ENCODE measurements around the gene MYH1. TPM values are rescaled to one million over a fixed set of nuclear protein-coding genes. Genes with fewer than 3 reads are reported as not detected.

Gene MYH1
- total and polyA plus RNA-seq, 2 experiments from 2014 or later = not detected

- no peak overlapping the region for H3K4me3 ChIP-seq
- no peaks in the 10 kb centered on the region for H3K79me2 ChIP-seq (replicated peaks; ENCODE audit: insufficient read depth)
- Mint-ChIP-seq H3K36me3 (ENCODE audit: low read depth) (no peaks in the 10 kb centered on the region), H3K9me3 (no peaks in the 10 kb centered on the region), H3K4me1 (peaks cover 2% of the 10 kb centered on the region; the same call in 1 of the 3 replicates), H3K27ac (no peak overlapping the region), H3K27me3 (ENCODE audit: insufficient read depth, low read depth, poor library complexity) (no peaks in the 10 kb centered on the region), H3K4me3 (no peak overlapping the region)
- no peak for DNase-seq (ENCODE audit: low spot score)
- no peak overlapping the region for H3K4me2 ChIP-seq
- H4K20me1 ChIP-seq (replicated peaks; ENCODE audit: insufficient read depth) = no peaks in the 10 kb centered on the region
- no peak for TF ChIP-seq EZH2phosphoT487 (IDR thresholded peaks at IDR 0.05; ENCODE audit: unreplicated experiment)
- no peak for TF ChIP-seq STAT1 (IDR thresholded peaks at IDR 0.05; ENCODE audit: unreplicated experiment)
- no peak for TF ChIP-seq REST (IDR thresholded peaks at IDR 0.05; ENCODE audit: unreplicated experiment)
- TF ChIP-seq ZNF331 (CRISPR knock-in tag; IDR thresholded peaks at IDR 0.05; ENCODE audit: low read depth) = no peak
- TF ChIP-seq ETS1 (IDR thresholded peaks at IDR 0.05) = no peak
- TF ChIP-seq ZNF114 (CRISPR knock-in tag; IDR thresholded peaks at IDR 0.05) = no peak
- no peak for TF ChIP-seq ZNF462 (CRISPR knock-in tag; IDR thresholded peaks at IDR 0.05)
- TF ChIP-seq POLR2AphosphoS5 (IDR thresholded peaks at IDR 0.05; ENCODE audit: low read depth) = no peak
- TF ChIP-seq JUNB (IDR thresholded peaks at IDR 0.05; ENCODE audit: unreplicated experiment) = no peak
- no peak for TF ChIP-seq CREB1 (CRISPR knock-in tag; IDR thresholded peaks at IDR 0.05; ENCODE audit: low read depth)
- no peak for TF ChIP-seq NANOG (IDR thresholded peaks at IDR 0.05; ENCODE audit: borderline replicate concordance)
- TF ChIP-seq CTCF (conservative IDR thresholded peaks at IDR 0.05; ENCODE audit: low read depth in 2 of 2) = no peak
- no peak for TF ChIP-seq EZH2 (IDR thresholded peaks at IDR 0.05; ENCODE audit: low read depth, unreplicated experiment)
- H3K9me2 ChIP-seq (ENCODE audit: insufficient read depth) = no peaks in the 10 kb centered on the region
- H3F3A ChIP-seq (replicated peaks; ENCODE audit: low read depth) = no peaks in the 10 kb centered on the region
- H3K27ac ChIP-seq (ENCODE audit: low read depth) = no peak overlapping the region
- H3K36me3 ChIP-seq (ENCODE audit: insufficient read depth) = no peaks in the 10 kb centered on the region
- no peaks in the 10 kb centered on the region for H3K4me1 ChIP-seq (ENCODE audit: insufficient read depth)
- no peak for ATAC-seq
- no peaks in the 10 kb centered on the region for H3K27me3 ChIP-seq (ENCODE audit: insufficient read depth)
- H2AFZ ChIP-seq = no peak overlapping the region
Observed at GRCh38 chr17:10457952-10458351, 60.4 kb downstream of the MYH1 start.
